H9 (cell line): ENCODE data around the gene SULF2. TPM values are rescaled to one million over a fixed set of nuclear protein-coding genes. Genes with fewer than 3 reads are reported as not detected.

Experiments used
- DNase-seq: peaks from one replicate; pipeline ENCODE4 v3.0.0-alpha.2; 2017
- H2AFZ ChIP-seq: one replicate; pipeline ENCODE4 v1.6.1; 2013; ENCODE audit warnings: mild to moderate bottlenecking, low read length, control low read depth, moderate library complexity
- H2AK5ac ChIP-seq: 2 replicates; pipeline ENCODE4 v1.6.1; 2013; ENCODE audit warnings: low read length, control low read depth, mixed read lengths; ENCODE audit not compliant: insufficient read length
- H2BK120ac ChIP-seq: one replicate; pipeline ENCODE4 v1.6.1; 2013; ENCODE audit warnings: low read depth, mild to moderate bottlenecking, low read length, control low read depth, inconsistent platforms; ENCODE audit not compliant: poor library complexity, severe bottlenecking
- H2BK12ac ChIP-seq: 2 replicates; pipeline ENCODE4 v1.6.1; 2013; ENCODE audit warnings: low read length, control low read depth, mixed read lengths, low read depth; ENCODE audit not compliant: insufficient read length
- H2BK15ac ChIP-seq: 2 replicates; pipeline ENCODE4 v1.6.1; 2013; ENCODE audit warnings: low read depth, low read length, control low read depth
- H2BK20ac ChIP-seq: one replicate; pipeline ENCODE4 v1.6.1; 2013; ENCODE audit warnings: low read depth, mild to moderate bottlenecking, low read length, control low read depth, inconsistent platforms; ENCODE audit not compliant: poor library complexity, severe bottlenecking
- H2BK5ac ChIP-seq: 2 replicates; pipeline ENCODE4 v1.6.1; 2013; ENCODE audit warnings: low read length, control low read depth, mixed read lengths; ENCODE audit not compliant: insufficient read length
- H3K14ac ChIP-seq: 2 replicates; pipeline ENCODE4 v1.6.1; 2013; ENCODE audit warnings: low read length, control low read depth; ENCODE audit not compliant: insufficient read depth
- H3K18ac ChIP-seq: 2 replicates; pipeline ENCODE4 v1.6.1; 2013; ENCODE audit warnings: low read depth, mild to moderate bottlenecking, mixed read lengths, low read length, control low read depth; ENCODE audit not compliant: insufficient read length
- H3K23ac ChIP-seq: 2 replicates; pipeline ENCODE4 v1.6.1; 2013; ENCODE audit warnings: low read length, control low read depth, mixed read lengths, low read depth; ENCODE audit not compliant: insufficient read length
- H3K23me2 ChIP-seq: 2 replicates; pipeline ENCODE4 v1.6.1; 2013; ENCODE audit warnings: low read depth, mild to moderate bottlenecking, mixed read lengths, low read length, control low read depth; ENCODE audit not compliant: insufficient read length, poor library complexity, severe bottlenecking
- H3K27ac ChIP-seq: 2 replicates; pipeline ENCODE4 v1.5.1; 2013; ENCODE audit warnings: low read length, control low read depth, mixed read lengths, low read depth; ENCODE audit not compliant: insufficient read length
- H3K27me3 ChIP-seq: 2 replicates; pipeline ENCODE4 v1.6.1; 2013; ENCODE audit warnings: low read length, control low read depth, inconsistent platforms; ENCODE audit not compliant: insufficient read depth
- H3K4ac ChIP-seq: 2 replicates; pipeline ENCODE4 v1.6.1; 2013; ENCODE audit warnings: low read depth, mild to moderate bottlenecking, control low read depth, inconsistent platforms, low read length, moderate library complexity
- H3K4me1 ChIP-seq: 2 replicates; pipeline ENCODE4 v1.6.1; 2013; ENCODE audit warnings: low read length, control low read depth, inconsistent platforms; ENCODE audit not compliant: insufficient read depth
- H3K4me2 ChIP-seq: 2 replicates; pipeline ENCODE4 v1.6.1; 2013; ENCODE audit warnings: low read length, control low read depth, mixed read lengths; ENCODE audit not compliant: insufficient read length, insufficient read depth
- H3K56ac ChIP-seq: 2 replicates; pipeline ENCODE4 v1.6.1; 2013; ENCODE audit warnings: low read depth, mild to moderate bottlenecking, mixed read lengths, low read length, control low read depth; ENCODE audit not compliant: insufficient read length
- H3K79me1 ChIP-seq: 2 replicates; pipeline ENCODE4 v1.6.1; 2013; ENCODE audit warnings: low read depth, mild to moderate bottlenecking, moderate library complexity, low read length, control low read depth, inconsistent platforms; ENCODE audit not compliant: insufficient read depth, poor library complexity, severe bottlenecking
- H3K79me2 ChIP-seq: 2 replicates; pipeline ENCODE4 v1.6.1; 2013; ENCODE audit warnings: low read length, control low read depth, inconsistent platforms; ENCODE audit not compliant: insufficient read depth
- H3K9ac ChIP-seq: 2 replicates; pipeline ENCODE4 v1.6.1; 2013; ENCODE audit warnings: low read length, control low read depth, mixed read lengths; ENCODE audit not compliant: insufficient read length; ENCODE audit errors: extremely low read depth
- H3K9me3 ChIP-seq: one replicate; pipeline ENCODE4 v1.6.1; 2013; ENCODE audit warnings: low read depth, low read length, inconsistent platforms; ENCODE audit not compliant: control insufficient read depth
- H3T11ph ChIP-seq: one replicate; pipeline ENCODE4 v1.6.1; 2013; ENCODE audit warnings: mild to moderate bottlenecking, low read length, control low read depth, inconsistent platforms
- H4K20me1 ChIP-seq: one replicate; pipeline ENCODE4 v1.6.1; 2013; ENCODE audit not compliant: control insufficient read depth, insufficient read length, insufficient read depth
- H4K5ac ChIP-seq: 2 replicates; pipeline ENCODE4 v1.6.1; 2013; ENCODE audit warnings: low read depth, mild to moderate bottlenecking, mixed read lengths, low read length, control low read depth; ENCODE audit not compliant: insufficient read length
- H4K8ac ChIP-seq: replicated peaks from 2 replicates; pipeline ENCODE4 v1.6.1; 2013; ENCODE audit warnings: low read length, control low read depth, mixed read lengths, low read depth; ENCODE audit not compliant: insufficient read length
- H4K91ac ChIP-seq: 2 replicates; pipeline ENCODE4 v1.6.1; 2013; ENCODE audit warnings: low read depth, mild to moderate bottlenecking, moderate library complexity, mixed read lengths, low read length, control low read depth; ENCODE audit not compliant: insufficient read length
- H3K27ac Mint-ChIP-seq, 3 experiments: 2 replicates in 2 of 3; 3 replicates in 1 of 3; pipeline ENCODE4 v1.8.0; 2020 to 2021; ENCODE audit warnings: mixed read lengths in 3 of 3, mild to moderate bottlenecking in 1 of 3, moderate library complexity in 1 of 3
- H3K27me3 Mint-ChIP-seq: 2 replicates; pipeline ENCODE4 v1.8.0; 2021; ENCODE audit warnings: low read depth, mild to moderate bottlenecking, moderate library complexity, mixed read lengths
- H3K36me3 Mint-ChIP-seq, 3 experiments: 2 replicates in 2 of 3; 3 replicates in 1 of 3; pipeline ENCODE4 v1.8.0; 2020 to 2021; ENCODE audit warnings: low read depth in 3 of 3, mixed read lengths in 3 of 3; ENCODE audit not compliant: insufficient read depth in 1 of 3
- H3K4me1 Mint-ChIP-seq, 2 experiments: 2 replicates each; pipeline ENCODE4 v1.8.0; 2020; ENCODE audit warnings: mixed read lengths in 2 of 2
- H3K4me3 Mint-ChIP-seq, 2 experiments: 2 replicates in 1 of 2; 3 replicates in 1 of 2; pipeline ENCODE4 v1.8.0; 2020 to 2021; ENCODE audit warnings: mild to moderate bottlenecking in 2 of 2, mixed read lengths in 2 of 2, moderate library complexity in 1 of 2
- H3K9me3 Mint-ChIP-seq, 2 experiments: 2 replicates in 1 of 2; 3 replicates in 1 of 2; pipeline ENCODE4 v1.8.0; 2020; ENCODE audit warnings: mild to moderate bottlenecking in 2 of 2, mixed read lengths in 2 of 2, moderate library complexity in 1 of 2
- CTCF ChIP-seq: fragments of 200-600 bp; sonication (generic); conservative IDR thresholded peaks from 3 replicates; pipeline ENCODE4 v1.8.0; 2021; ENCODE audit warnings: antibody characterized with exemption, mild to moderate bottlenecking
- total RNA-seq: library from RNA; stranded (reverse); gene quantifications from 2 replicates; pipeline ENCODE4 v1.2.1, GENCODE V29; 2021

The SULF2 gene
- total RNA-seq, 1 experiment from 2014 or later = 31.2 TPM

DNA sequence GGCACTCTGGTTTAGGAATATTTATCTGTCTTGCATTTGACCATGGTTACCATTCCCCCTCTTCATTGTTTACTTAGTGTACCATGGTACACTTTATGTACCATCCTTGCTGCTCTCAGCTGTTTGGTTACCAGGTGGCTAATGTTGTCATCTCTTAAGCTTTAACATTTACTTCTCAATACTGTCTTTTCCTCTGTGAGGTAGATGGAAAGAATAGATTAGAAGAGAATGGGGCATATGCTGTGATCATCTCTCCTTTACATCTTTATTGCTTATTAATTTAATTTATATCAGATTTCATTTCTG lies 174.4 kb downstream of the SULF2 start:
- Mint-ChIP-seq H3K36me3 (no peaks in the 10 kb centered on the region), H3K27ac (no peak overlapping the region), H3K27me3 (no peaks in the 10 kb centered on the region; the same call in 1 of the 2 replicates), H3K9me3 (no peaks in the 10 kb centered on the region), H3K4me1 (peaks cover 2 to 4% of the 10 kb centered on the region in 2 experiments; a peak in 2 of 4 replicates), H3K4me3 (no peak overlapping the region)
- H3K4me2 ChIP-seq = no peak overlapping the region
- H3K18ac ChIP-seq = no peak overlapping the region
- H2BK20ac ChIP-seq = no peak overlapping the region
- no peak overlapping the region for H3K27ac ChIP-seq
- H2AK5ac ChIP-seq = no peak overlapping the region
- H3K9ac ChIP-seq = no peak overlapping the region
- H4K8ac ChIP-seq = no peak overlapping the region
- H2BK12ac ChIP-seq = no peak overlapping the region
- no peak overlapping the region for H4K5ac ChIP-seq
- H2AFZ ChIP-seq = no peak overlapping the region
- peaks cover under 1% of the 10 kb centered on the region for H3K79me1 ChIP-seq
- H3K23ac ChIP-seq = no peak overlapping the region
- DNase-seq = no peak
- H3K9me3 ChIP-seq = no peaks in the 10 kb centered on the region
- no peaks in the 10 kb centered on the region for H3K27me3 ChIP-seq
- no peaks in the 10 kb centered on the region for H3K79me2 ChIP-seq
- no peak overlapping the region for H2BK15ac ChIP-seq
- H3T11ph ChIP-seq = no peak overlapping the region
- no peaks in the 10 kb centered on the region for H4K20me1 ChIP-seq
- no peak overlapping the region for H4K91ac ChIP-seq
- H3K4ac ChIP-seq = no peak overlapping the region
- no peak overlapping the region for H3K56ac ChIP-seq
- no peak overlapping the region for H2BK120ac ChIP-seq
- no peak overlapping the region for H3K14ac ChIP-seq
- TF ChIP-seq CTCF = no peak
- no peaks in the 10 kb centered on the region for H3K23me2 ChIP-seq
- no peak overlapping the region for H2BK5ac ChIP-seq
- no peaks in the 10 kb centered on the region for H3K4me1 ChIP-seq
